Inflammatory macrophage treated with lipopolysaccharide for 1 hour (primary cell): Measurements from ENCODE around the gene ZNF609.
"Not testable (repeated sequence)": the region's sequence is repeated elsewhere in the genome, so short reads cannot be mapped to it uniquely, and the experiment has no call there.

Experiments used
- DNase-seq, 2 donors: peaks; one replicate each; pipeline ENCODE4 v3.0.0-alpha.2; 2020 to 2022

ZNF609 gene

GRCh38 chr15:64456634-64457108 is 3.7 kb upstream of the ZNF609 start:
- DNase-seq = peak; percentile 42 to 69

GRCh38 chr15:64459066-64459781 is 1.2 kb upstream of the ZNF609 start:
- no peak for DNase-seq

GRCh38 chr15:64460724-64461720 is 644 bp downstream of the ZNF609 start:
- peak; percentile 68 to 79 for DNase-seq

GRCh38 chr15:64461721-64462162 is 1.4 kb downstream of the ZNF609 start:
- DNase-seq = no peak

GRCh38 chr15:64462492-64462891 is 2.1 kb downstream of the ZNF609 start:
- DNase-seq = no peak

GRCh38 chr15:64464276-64465005 is 4.1 kb downstream of the ZNF609 start:
- DNase-seq = no peak

GRCh38 chr15:64466408-64467141 is 6.2 kb downstream of the ZNF609 start:
- no peak for DNase-seq

- no peak for DNase-seq
Measured at GRCh38 chr15:64472161-64472560, 11.8 kb downstream of the ZNF609 start.

- no peak for DNase-seq
Measured at GRCh38 chr15:64474846-64475245, 14.5 kb downstream of the ZNF609 start.

- no peak for DNase-seq
Measured at GRCh38 chr15:64476550-64476949, 16.2 kb downstream of the ZNF609 start.

- peak; percentile 35 to 46 for DNase-seq
Measured at GRCh38 chr15:64478863-64479262, 18.5 kb downstream of the ZNF609 start.

GRCh38 chr15:64480891-64481290 is 20.5 kb downstream of the ZNF609 start:
- peak; percentile 45 to 48 for DNase-seq

GRCh38 chr15:64483749-64484148 is 23.4 kb downstream of the ZNF609 start:
- DNase-seq = no peak

- no peak for DNase-seq
Measured at GRCh38 chr15:64485796-64486195, 25.4 kb downstream of the ZNF609 start.

GRCh38 chr15:64490598-64491259 is 30.4 kb downstream of the ZNF609 start:
- no peak for DNase-seq

GRCh38 chr15:64493641-64494040 is 33.3 kb downstream of the ZNF609 start:
- DNase-seq = no peak

GRCh38 chr15:64495968-64496367 is 35.6 kb downstream of the ZNF609 start:
- not testable (repeated sequence) for DNase-seq

GRCh38 chr15:64500695-64501395 is 40.5 kb downstream of the ZNF609 start:
- DNase-seq = no peak

GRCh38 chr15:64501396-64501715 is 41.0 kb downstream of the ZNF609 start:
- no peak for DNase-seq

- no peak for DNase-seq
Measured at GRCh38 chr15:64502151-64502550, 41.8 kb downstream of the ZNF609 start.

- DNase-seq = peak; percentile 62 to 70
Measured at GRCh38 chr15:64502551-64502950, 42.2 kb downstream of the ZNF609 start.
